ENCODE data around the gene OR10J1.

Gene OR10J1

GRCh38 chr1:159459551-159459950, 20.0 kb downstream of the OR10J1 start:
- no peak overlapping the region for H3K4me3 ChIP-seq (ENCODE audit: low read depth, low read length)
- TF ChIP-seq, protein P1, sequence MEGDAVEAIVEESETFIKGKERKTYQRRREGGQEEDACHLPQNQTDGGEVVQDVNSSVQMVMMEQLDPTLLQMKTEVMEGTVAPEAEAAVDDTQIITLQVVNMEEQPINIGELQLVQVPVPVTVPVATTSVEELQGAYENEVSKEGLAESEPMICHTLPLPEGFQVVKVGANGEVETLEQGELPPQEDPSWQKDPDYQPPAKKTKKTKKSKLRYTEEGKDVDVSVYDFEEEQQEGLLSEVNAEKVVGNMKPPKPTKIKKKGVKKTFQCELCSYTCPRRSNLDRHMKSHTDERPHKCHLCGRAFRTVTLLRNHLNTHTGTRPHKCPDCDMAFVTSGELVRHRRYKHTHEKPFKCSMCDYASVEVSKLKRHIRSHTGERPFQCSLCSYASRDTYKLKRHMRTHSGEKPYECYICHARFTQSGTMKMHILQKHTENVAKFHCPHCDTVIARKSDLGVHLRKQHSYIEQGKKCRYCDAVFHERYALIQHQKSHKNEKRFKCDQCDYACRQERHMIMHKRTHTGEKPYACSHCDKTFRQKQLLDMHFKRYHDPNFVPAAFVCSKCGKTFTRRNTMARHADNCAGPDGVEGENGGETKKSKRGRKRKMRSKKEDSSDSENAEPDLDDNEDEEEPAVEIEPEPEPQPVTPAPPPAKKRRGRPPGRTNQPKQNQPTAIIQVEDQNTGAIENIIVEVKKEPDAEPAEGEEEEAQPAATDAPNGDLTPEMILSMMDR (IDR thresholded peaks at IDR 0.05; ENCODE audit: borderline replicate concordance, insufficient read depth, low read depth, low read length) = no peak

DNA sequence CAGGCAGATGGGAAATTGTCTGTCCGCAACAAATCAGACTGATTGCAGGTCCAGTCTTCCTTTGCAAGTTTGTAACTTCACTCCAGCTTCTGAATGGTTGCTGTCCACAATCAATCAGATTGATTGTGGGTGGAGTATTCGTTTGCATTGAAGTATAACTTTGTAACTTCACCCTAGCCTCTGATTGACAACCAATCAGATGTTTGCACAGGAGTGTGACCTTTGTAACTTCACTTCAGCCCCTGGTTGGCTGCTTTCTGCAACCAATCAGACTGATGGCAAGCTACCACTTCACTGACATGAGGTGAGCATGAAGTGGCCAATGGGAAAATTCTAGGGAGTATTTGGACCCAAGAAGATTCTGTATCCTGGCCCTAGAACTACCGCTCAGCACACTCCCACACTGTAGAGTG, 25.7 kb downstream of the OR10J1 start:
- no peak overlapping the region for H3K4me3 ChIP-seq (ENCODE audit: low read depth, low read length)
- TF ChIP-seq, protein P1 (IDR thresholded peaks at IDR 0.05; ENCODE audit: borderline replicate concordance, insufficient read depth, low read depth, low read length) = no peak

- TF ChIP-seq, protein P1 (IDR thresholded peaks at IDR 0.05; ENCODE audit: borderline replicate concordance, insufficient read depth, low read depth, low read length) = no peak
- no peak overlapping the region for H3K4me3 ChIP-seq (ENCODE audit: low read depth, low read length)
These were observed 28.8 kb downstream of the OR10J1 start for GRCh38 chr1:159468321-159468720.

DNA sequence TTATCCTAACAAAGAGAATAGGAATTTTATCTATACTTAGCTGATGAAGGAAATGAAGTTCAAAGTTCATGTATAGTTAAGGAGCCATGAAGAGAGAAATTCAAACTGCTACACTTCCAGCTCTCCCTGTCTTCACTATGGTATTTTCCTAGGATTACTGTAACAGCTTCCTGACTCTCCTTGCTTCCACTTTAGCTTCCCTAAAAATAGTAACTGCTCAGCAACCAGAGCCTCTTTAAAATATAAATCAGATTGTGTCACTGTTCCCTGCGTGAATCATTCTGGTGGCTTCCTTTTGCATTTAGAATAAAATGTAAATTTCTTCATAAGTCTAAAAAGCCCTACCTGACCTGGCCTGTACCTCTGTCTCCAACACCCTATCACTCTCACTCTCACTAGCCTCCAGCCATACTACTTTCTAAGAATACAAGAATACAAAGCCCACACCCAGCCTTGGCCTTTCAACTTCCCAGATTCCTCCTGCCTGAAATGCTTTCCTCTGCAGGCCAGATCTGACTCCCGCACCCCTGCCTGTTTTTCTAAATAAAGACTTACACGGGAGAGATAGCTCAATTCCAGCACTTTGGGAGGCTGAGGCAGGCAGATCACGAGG, 30.5 kb downstream of the OR10J1 start:
- no peak overlapping the region for H3K4me3 ChIP-seq (ENCODE audit: low read depth, low read length)
- TF ChIP-seq, protein P1 (IDR thresholded peaks at IDR 0.05; ENCODE audit: borderline replicate concordance, insufficient read depth, low read depth, low read length) = no peak

DNA sequence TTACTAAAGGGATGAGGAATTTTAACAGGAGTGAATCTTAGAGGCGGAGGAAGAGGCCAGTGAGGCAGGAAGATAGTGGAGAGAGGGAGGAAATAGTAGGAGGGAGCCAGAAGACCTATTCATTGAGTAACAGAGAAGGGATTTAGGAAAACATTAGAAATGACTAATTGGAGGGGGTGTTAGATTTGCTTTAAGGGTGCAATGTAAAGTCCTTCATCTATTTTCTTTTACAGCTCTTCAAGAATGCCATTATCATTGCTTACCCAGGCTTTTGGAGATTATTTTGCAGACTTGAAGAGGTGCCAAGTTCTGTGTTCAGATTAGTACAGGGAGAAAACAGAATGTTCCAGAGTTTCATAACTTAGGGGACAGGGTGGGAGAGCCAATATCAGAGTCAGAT, 33.8 kb downstream of the OR10J1 start:
- TF ChIP-seq, protein P1 (IDR thresholded peaks at IDR 0.05; ENCODE audit: borderline replicate concordance, insufficient read depth, low read depth, low read length) = no peak
- no peak overlapping the region for H3K4me3 ChIP-seq (ENCODE audit: low read depth, low read length)

- TF ChIP-seq, protein P1 (IDR thresholded peaks at IDR 0.05; ENCODE audit: borderline replicate concordance, insufficient read depth, low read depth, low read length) = no peak
- H3K4me3 ChIP-seq (ENCODE audit: low read depth, low read length) = no peak overlapping the region
These were observed 35.4 kb downstream of the OR10J1 start for GRCh38 chr1:159474926-159475325.

DNA sequence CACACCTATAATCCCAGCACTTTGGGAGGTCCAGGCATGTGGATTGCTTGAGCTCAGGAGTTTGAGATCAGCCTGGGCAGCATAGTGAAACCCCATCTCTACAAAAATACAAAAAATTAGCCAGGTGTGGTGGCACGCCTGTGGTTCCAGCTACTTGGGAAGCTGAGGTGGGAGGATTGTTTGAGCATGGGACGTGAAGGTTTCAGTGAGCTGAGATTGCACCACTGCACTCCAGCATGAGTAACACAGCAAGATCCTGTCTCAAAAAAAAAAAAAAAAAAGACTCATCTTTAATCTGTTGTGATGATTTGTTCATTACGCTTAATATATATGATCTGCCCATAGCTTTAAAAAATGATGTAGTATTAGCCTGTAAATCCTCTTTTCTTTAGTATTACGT, 44.0 kb downstream of the OR10J1 start:
- TF ChIP-seq, protein P1 (IDR thresholded peaks at IDR 0.05; ENCODE audit: borderline replicate concordance, insufficient read depth, low read depth, low read length) = no peak
- H3K4me3 ChIP-seq (ENCODE audit: low read depth, low read length) = no peak overlapping the region

Measured in GM12875 (cell line).